ENCODE measurements around the gene PTPRE.

DNA sequence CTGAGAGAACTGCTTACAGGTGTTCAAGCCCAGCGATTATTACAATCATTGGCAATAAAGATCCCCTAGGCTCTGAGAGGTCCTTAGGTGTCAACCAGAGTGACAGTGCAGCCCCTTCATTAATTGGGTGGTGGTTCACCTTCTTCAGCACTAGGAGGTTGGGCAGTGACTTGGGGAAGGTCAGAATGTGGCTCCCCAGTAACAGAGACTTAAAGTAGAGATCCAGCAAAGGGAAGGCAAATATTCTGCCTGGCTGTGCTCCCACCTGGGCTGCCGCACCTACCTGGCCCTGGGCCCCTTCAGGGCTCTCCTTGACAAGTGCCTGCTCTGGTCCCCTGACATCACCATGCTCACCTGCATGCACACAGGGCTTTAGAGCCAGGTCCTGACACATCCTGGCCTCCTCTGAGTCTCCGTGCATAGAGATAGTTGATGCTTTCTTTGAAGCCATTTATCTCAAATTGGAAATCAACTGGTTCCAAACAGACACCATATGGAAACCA, 16.0 kb upstream of the PTPRE start:
- TF ChIP-seq SPI1 (IDR thresholded peaks at IDR 0.05; ENCODE audit: borderline replicate concordance, insufficient read depth, low read depth, low read length) (no peak), CHD2 (IDR thresholded peaks at IDR 0.05; ENCODE audit: borderline replicate concordance, low read depth, low read length) (no peak), EP300 (IDR thresholded peaks at IDR 0.05; ENCODE audit: borderline replicate concordance in 1 of 2, control insufficient read depth in 1 of 2, low read depth in 2 of 2, low read length in 2 of 2) (no peak), CBX5 (IDR thresholded peaks at IDR 0.05; ENCODE audit: low read depth) (no peak), ZNF274 (IDR thresholded peaks at IDR 0.05; ENCODE audit: insufficient read depth, insufficient read length) (no peak), ETV6 (conservative IDR thresholded peaks at IDR 0.05 in 1 of 2, IDR thresholded peaks at IDR 0.05 in 1 of 2; ENCODE audit: borderline replicate concordance in 1 of 2, low read depth in 1 of 2) (no peak), SIN3A (IDR thresholded peaks at IDR 0.05; ENCODE audit: low read depth, low read length) (no peak), RBBP5 (conservative IDR thresholded peaks at IDR 0.05) (no peak), POLR2A (IDR thresholded peaks at IDR 0.05; ENCODE audit: low read depth, low read length) (no peak), STAT3 (IDR thresholded peaks at IDR 0.05; ENCODE audit: low read depth, low read length) (no peak), BACH1 (IDR thresholded peaks at IDR 0.05; ENCODE audit: borderline replicate concordance) (no peak)
- TF ChIP-seq, protein P1, sequence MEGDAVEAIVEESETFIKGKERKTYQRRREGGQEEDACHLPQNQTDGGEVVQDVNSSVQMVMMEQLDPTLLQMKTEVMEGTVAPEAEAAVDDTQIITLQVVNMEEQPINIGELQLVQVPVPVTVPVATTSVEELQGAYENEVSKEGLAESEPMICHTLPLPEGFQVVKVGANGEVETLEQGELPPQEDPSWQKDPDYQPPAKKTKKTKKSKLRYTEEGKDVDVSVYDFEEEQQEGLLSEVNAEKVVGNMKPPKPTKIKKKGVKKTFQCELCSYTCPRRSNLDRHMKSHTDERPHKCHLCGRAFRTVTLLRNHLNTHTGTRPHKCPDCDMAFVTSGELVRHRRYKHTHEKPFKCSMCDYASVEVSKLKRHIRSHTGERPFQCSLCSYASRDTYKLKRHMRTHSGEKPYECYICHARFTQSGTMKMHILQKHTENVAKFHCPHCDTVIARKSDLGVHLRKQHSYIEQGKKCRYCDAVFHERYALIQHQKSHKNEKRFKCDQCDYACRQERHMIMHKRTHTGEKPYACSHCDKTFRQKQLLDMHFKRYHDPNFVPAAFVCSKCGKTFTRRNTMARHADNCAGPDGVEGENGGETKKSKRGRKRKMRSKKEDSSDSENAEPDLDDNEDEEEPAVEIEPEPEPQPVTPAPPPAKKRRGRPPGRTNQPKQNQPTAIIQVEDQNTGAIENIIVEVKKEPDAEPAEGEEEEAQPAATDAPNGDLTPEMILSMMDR (IDR thresholded peaks at IDR 0.05 in 2 of 3, conservative IDR thresholded peaks at IDR 0.05 in 1 of 3; ENCODE audit: control insufficient read depth in 2 of 3, extremely low read depth in 1 of 3, insufficient read depth in 1 of 3, low read depth in 3 of 3, low read length in 3 of 3), result no peak
- TF ChIP-seq, protein P2, sequence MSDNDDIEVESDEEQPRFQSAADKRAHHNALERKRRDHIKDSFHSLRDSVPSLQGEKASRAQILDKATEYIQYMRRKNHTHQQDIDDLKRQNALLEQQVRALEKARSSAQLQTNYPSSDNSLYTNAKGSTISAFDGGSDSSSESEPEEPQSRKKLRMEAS (IDR thresholded peaks at IDR 0.05; ENCODE audit: low read depth, low read length), result no peak
